A673 (cell line): ENCODE measurements around the gene PGGHG.
"Not testable (repeated sequence)": the region's sequence is repeated elsewhere in the genome, so short reads cannot be mapped to it uniquely, and the experiment has no call there.

ENCODE experiments used
- EZH2 ChIP-seq: fragments of 200-600 bp; sonication (generic); IDR thresholded peaks from 2 replicates; pipeline ENCODE4 v1.6.1; 2017; ENCODE audit warnings: borderline replicate concordance, low read depth, mild to moderate bottlenecking, mixed read lengths, antibody characterized with exemption, low read length; ENCODE audit not compliant: poor library complexity, severe bottlenecking
- TF ChIP-seq, protein P1 (sequence below): fragments of 300-800, 200-600 bp; sonication (generic); conservative IDR thresholded peaks from 2 replicates; pipeline ENCODE4 v1.5.1; 2017; ENCODE audit warnings: low read depth, mild to moderate bottlenecking, antibody characterized with exemption, low read length, moderate library complexity, mixed read lengths

DNA sequence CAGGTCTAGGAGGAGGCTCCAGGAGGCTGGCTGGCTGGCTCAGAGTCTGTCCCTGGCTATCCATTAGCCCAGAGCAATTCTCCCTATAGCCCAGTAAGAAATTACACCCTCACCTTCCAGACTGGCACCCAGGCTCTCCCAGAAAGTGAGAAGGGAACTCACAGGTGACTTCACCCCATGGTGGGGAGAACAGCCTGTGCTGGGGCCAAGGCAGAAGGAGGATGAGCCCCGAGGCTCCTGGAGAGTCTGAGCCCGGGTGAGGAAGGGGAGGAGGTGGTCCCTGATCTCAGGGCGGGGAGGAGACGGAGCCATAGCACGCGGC, 25.6 kb downstream of the PGGHG start:
- TF ChIP-seq, protein P1, sequence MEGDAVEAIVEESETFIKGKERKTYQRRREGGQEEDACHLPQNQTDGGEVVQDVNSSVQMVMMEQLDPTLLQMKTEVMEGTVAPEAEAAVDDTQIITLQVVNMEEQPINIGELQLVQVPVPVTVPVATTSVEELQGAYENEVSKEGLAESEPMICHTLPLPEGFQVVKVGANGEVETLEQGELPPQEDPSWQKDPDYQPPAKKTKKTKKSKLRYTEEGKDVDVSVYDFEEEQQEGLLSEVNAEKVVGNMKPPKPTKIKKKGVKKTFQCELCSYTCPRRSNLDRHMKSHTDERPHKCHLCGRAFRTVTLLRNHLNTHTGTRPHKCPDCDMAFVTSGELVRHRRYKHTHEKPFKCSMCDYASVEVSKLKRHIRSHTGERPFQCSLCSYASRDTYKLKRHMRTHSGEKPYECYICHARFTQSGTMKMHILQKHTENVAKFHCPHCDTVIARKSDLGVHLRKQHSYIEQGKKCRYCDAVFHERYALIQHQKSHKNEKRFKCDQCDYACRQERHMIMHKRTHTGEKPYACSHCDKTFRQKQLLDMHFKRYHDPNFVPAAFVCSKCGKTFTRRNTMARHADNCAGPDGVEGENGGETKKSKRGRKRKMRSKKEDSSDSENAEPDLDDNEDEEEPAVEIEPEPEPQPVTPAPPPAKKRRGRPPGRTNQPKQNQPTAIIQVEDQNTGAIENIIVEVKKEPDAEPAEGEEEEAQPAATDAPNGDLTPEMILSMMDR: not testable (repeated sequence)
- not testable (repeated sequence) for TF ChIP-seq EZH2
